Measurements from ENCODE around the gene PPP2R2D.
"Not testable (repeated sequence)": the region's sequence is repeated elsewhere in the genome, so short reads cannot be mapped to it uniquely, and the experiment has no call there.

PPP2R2D gene

DNA sequence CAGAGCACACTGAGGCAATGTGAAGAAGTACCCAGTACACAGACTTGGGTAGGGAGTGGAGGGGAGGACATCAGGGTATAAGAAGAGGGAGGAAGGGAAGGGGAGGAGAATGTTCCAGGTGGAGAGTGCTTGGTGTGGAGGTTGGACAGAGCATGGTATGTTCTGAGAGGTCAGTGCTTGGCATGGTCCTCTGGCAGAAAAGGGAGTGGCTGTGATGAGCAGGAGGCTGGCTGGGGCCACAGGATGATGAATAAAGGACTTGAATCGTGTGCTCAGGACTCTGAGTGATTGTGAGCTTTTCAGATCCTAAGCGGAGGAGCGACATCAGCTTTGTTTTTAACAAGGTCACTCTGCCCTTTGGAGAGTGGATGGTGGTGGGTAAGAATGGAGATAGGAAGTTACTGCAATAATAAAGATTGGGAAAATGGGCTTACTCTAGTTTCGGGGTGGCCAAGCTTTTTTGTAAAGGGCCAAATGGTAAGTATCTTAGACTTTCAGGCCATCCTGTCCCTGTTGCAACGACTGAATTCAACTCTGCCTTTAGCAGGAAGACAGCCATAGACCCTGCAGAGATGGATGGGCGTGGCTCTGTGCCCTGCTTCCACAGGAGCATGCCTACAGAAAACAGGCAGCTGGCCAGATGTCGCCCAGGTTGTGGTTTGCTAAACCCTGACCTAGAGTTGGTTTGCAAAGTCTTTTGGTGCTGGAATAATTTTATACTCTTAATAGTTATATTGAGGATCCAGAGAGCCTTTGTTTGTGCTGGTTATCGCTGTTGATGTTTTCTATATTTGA, 8.4 kb downstream of the PPP2R2D start:
- DNase-seq = no peak

DNA sequence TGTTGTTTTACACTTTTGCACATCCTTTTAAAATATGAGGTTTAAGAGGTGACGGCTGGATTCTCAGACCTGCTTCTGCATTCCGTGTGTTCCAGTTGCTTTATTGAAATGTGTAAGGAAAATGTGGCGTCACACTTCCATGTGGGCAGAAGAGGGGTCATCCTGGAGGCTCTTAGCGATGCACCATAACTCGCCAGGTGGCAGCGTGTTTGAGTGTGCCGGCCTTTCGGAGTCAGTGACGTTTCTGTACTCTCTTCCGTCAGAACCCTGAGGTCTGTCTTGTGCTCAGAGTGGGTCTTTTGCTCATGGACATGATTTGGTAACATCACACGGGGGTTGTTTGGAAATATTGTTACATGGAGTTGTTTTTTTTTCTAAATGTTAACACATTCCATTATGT, 9.1 kb downstream of the PPP2R2D start:
- DNase-seq = no peak

DNA sequence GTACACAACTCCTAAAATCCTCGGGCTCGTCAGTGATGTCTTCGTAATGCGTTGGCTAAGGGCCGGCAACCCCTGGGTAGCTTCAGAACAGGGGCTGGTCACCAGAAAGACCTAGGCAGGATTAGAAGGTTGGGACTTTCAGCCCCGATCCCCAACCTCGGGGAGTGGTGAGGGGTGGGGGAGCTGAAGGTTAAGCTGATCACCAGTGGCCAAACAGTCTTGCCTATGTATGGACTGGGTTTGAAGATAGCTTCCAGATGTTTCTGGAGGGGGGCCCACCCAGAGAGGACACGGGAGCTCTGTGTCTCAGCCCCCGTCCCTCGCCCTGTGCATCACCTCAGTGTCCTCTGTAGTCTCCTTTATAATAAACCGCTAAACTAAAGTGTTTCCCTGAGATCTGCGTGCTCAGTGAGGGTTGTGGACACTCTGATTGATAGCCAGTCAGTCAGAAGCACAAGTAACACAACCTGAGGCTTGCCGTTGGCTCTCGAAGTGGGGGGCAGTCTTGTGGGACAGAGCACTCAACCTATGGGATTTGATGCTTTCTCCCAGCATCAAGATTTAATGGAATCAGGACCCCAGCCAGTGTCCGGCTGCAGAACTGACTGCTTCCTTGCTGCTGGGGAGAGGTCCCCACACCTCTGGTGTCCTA, 10.0 kb downstream of the PPP2R2D start:
- no peak for DNase-seq

DNA sequence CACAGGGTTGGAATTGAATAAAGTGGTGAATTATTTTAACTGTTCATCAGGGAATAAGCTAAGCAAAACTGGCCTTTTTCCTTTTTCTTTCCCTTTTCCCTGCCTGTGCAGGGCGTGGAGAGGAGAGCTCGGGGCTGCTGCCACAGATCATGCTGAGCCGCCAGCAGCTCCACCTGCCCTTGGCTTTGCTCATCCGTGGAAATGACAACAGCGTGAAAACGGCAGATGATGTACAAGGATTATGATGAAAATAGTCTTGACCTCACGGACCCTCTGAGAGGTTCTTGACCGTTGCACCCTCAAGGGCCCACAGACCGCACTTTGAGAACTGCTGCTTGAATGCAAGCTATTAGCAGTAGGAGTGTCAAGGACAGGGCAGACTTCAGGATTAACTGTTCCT, 10.6 kb downstream of the PPP2R2D start:
- no peak for DNase-seq

DNA sequence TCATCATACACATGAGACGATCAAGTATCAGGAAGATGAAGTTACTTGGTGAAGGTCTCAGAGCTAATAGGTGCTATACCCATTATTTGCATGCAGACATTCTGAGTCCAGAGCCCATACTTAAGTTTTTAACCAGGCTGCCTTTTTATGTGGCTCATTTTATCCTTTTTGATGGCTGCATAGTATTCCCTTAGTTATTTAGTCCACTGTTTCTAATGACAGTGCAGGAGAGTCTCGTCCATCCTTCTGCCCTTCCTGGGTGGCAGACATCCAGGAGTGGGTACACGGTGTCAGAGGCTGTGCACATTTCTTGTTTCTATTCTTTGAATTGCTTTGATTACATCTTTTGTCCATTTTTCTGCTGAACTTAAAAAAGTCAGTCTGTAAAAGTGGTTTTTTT, 11.8 kb downstream of the PPP2R2D start:
- DNase-seq = no peak

DNA sequence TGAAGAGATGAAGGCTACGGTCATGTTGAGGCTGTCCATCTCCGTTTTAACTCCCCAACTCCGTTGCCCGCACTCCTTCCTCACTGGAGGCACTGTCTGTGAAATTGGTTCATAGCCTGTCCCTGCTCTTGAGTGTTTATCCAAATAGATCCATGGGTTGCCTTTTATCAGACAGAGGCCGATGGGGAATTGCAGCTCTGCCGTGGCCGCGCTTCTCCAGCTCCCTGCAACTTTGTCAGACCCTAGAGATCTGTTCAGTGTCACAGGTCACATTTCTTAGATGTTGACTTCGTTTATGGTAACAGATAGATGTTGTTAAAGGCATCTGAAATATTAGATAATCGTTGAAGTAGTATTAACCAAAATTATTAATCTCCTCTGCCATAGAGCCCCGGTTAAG, 14.7 kb downstream of the PPP2R2D start:
- no peak for DNase-seq

DNA sequence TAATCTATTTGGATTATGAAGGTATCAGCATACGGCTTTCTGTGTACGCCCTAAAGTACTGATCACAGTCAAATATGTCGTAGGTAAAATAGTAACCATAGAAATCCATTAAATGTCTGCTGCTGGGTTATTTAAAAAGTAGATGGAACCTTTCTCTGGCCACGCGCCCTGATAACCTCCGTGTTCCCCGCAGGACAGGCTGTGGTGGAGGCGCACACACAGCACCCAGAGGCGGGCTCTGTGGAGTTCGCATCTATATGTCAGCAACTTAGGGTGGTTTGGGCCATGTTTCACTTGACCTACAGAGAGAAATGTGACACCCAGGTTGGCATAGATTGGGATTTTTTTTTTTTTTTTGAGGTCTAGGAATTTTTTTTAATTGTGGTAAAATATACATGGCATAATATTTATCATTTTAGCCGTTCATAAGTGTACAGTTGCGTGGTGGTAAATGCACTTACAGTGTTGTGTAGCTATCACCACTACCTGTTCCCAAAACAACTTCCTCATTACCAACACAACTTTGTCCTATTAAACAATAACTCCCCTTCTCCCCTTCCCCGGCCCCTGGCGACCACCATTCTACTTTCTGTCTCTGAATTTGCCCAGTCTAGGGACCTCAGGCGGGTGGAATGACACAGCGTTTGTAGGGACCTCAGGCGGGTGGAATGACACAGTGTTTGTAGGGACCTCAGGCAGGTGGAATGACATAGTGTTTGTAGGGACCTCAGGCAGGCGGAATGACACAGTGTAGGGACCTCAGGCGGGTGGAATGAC, 15.4 kb downstream of the PPP2R2D start:
- no peak for DNase-seq

DNA sequence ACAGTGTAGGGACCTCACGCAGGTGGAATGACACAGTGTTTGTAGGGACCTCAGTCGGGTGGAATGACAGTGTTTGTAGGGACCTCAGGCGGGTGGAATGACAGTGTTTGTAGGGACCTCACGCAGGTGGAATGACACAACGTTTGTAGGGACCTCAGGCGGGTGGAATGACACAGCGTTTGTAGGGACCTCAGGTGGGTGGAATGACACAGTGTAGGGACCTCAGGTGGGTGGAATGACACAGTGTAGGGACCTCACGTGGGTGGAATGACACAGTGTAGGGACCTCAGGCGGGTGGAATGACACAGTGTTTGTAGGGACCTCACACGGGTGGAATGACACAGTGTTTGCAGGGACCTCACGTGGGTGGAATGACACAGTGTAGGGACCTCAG, 16.0 kb downstream of the PPP2R2D start:
- not testable (repeated sequence) for DNase-seq

DNA sequence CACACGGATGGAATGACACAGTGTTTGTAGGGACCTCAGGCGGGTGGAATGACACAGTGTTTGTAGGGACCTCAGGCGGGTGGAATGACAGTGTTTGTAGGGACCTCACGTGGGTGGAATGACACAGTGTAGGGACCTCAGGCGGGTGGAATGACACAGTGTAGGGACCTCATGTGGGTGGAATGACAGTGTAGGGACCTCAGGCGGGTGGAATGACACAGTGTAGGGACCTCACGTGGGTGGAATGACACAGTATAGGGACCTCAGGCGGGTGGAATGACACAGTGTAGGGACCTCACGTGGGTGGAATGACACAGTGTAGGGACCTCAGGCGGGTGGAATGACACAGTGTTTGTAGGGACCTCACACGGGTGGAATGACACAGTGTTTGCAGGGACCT, 16.7 kb downstream of the PPP2R2D start:
- DNase-seq = not testable (repeated sequence)

DNA sequence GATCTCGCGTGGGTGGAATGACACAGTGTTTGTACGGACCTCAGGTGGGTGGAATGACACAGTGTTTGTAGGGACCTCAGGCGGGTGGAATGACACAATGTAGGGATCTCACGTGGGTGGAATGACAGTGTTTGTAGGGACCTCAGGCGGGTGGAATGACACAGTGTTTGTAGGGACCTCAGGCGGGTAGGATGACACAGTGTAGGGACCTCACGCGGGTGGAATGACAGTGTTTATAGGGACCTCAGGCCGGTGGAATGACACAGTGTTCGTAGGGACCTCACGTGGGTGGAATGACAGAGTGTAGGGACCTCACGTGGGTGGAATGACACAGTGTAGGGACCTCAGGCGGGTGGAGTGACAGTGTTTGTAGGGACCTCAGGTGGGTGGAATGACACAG, 18.7 kb downstream of the PPP2R2D start:
- not testable (repeated sequence) for DNase-seq

DNA sequence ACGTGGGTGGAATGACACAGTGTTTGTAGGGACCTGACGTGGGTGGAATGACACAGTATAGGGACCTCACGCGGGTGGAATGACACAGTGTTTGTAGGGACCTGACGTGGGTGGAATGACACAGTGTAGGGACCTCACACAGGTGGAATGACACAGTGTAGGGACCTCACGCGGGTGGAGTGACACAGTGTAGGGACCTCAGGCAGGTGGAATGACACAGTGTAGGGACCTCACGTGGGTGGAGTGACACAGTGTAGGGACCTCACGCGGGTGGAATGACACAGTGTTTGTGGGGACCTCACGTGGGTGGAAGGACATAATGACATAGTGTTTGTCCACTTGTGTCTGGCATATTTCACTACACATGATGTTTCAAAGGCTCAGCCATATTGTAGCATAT, 19.3 kb downstream of the PPP2R2D start:
- DNase-seq = no peak

DNA sequence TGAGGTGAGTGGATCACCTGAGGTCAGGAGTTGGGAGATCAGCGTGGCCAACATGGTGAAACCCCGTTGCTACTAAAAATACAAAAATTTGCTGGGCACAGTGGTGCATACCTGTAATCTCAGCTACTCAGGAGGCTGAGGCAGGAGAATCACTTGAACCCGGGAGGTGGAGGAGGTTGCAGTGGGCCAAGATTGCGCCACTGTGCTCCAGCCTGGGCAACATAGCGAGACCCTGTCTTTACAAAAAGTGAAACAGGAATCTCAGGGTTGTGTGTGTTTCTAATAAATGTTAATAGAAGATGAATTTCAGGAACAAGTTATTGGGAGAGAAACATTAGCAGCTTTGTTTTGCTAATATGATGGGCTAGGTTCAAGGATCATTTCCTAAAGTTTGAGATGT, 19.9 kb downstream of the PPP2R2D start:
- no peak for DNase-seq

DNA sequence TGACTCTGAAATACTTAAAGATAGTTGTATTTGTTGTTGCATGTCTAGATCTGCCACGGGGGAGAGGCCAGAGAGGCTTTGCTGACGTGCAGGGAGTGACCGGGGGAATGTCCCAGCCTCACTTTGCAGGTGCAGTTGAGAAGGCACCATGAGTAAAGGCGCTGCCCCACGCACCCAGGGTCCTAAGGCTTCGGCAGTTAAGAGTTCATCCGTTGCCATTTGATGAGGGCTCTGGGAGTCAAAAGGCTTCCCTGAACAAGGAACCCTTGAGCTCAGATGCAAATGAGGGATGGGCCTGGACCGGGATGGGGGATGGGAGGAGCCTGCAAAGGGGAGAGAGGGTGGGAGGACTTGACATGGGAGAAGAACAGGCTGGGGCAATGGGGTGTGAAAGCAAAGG, 20.4 kb downstream of the PPP2R2D start:
- DNase-seq = no peak

DNA sequence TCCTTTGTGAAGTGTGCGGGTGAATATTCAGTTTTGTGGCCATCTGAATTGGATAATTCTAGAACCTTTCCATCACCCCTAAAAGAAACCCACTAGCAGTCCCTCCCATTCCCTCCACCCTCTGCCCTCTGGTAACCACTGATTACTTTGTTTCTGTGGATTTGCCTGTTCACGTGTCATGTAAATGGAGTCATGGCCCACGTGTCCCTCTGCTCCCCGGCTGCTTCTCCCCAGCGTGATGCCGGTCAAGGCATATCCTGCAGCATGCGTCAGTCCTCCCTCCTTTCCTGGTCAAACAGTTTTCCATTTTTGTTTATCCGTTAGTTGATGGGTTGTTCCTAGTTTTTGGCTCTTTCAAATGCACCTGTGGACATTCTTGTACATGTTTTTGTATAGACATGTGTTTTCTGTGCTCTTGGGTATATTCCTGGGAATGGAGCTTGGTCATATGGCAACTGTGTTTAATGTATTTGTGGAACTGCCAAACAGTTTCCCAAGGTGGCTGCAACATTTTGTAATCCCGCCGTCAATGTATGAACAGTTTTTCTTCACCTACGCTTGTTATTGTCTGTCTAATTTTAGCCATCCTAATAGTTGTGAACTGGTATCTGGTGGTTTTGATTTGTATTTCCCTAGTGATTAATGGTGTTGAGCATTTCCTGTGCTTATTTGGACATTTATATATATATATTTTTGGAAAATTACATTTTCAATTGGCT, 22.4 kb downstream of the PPP2R2D start:
- no peak for DNase-seq

DNA sequence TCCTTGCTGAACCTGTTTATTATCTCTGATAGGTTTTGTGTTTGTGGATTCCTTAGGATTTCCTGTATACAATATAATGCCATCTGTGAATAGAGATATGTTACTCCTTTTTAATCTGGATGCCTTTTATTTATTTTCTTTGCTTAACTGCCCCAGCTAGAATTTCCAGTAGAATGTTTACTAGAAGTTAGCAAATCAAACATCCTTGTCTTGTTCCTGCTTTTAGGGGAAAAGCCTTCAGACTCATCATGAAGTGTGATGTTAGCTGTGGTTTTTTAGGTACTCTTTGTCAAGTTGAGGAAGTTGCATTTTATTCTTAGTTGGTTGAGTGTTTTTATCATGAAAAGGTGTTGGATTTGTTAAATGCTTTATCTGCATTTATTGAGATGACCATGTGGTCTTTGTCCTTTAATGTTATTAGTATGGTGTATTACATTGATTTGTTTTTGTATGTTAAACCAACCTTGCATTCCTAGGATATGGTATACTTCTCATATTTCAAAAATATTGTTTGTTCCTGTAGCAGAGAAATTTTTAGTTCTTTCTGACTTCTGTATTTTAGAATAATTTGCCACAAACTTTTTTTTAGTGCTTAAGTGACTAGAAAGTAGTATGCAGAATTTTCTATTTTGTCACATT, 24.3 kb downstream of the PPP2R2D start:
- DNase-seq = no peak

DNA sequence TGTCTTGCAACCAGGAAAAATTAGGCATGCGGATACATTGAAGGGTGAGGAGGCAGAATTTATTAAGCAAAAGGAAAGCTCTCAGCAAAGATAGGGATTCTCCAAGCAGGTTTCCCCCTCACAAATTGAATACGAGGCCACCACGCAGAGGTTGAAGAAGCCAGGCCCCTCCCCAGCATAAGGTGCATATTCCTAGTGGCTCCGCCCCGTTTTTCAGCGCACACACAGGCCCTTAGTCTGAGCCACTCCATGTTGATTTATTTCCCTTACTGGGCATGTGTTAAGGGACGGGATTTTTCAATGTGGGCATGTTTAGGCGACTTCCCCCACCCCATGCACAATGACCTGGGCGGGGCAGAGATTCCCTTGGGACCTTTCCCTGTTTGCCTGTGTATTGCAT, 24.9 kb downstream of the PPP2R2D start:
- no peak for DNase-seq

DNA sequence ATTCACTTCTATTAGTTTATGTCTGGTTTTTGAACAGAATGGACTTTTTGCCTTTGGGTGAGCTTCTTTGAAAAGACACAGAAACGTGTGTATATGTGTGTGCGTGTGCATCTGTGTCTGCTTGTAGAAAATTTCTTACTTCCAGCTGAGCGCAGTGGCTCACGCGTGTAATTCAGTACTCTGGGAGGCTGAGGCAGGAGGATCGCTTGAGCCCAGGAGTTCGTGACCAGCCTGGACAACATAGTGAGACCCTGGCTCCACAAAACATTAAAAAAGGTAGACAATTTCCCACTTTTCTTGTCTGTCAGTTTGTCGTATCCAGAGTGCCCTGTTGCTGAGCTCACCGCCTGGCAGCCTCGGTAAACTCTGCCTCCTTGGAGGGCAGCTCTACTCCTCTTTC, 25.4 kb downstream of the PPP2R2D start:
- DNase-seq = no peak

DNA sequence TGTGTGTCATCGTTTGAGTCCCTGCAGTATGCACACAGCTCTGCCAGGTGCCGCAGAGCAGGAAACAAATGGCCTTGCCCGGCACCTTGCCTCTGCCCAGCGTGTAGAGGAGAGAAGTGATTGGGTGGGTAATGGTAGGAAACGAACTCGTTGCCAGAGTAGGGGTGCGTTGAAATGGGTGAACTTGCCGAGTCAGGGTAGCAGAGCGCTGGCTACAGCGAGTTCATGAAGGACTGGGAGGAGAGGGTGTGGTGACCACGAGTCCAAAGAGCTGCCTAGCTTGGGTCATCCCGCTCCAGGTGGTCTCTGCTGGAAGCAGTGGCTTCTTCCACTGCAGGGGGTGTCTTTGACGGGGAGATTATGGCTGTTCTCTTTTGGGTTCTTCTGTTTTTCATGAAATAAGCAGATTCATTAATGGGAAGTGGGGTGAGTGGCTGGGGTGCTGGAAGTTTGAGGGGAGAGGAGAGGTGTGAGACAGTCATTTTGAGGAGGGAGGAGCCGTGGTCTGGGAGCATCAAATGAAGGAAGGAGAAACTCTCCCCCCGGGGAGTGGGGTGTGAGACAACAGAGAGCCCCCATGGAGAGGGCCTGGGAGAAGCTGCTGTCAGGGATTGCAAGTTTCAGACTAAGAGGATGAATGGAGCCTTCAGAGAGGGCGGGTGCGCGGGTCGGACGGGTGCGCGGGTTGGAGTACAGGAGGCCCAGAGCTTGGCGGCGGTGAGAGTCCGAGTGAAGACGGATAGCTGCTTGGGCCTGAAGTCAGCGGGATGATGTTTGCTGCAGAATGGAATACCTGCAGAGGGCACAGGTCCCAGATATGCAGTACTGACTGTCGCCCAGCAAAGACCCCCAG, 26.2 kb downstream of the PPP2R2D start:
- no peak for DNase-seq

DNA sequence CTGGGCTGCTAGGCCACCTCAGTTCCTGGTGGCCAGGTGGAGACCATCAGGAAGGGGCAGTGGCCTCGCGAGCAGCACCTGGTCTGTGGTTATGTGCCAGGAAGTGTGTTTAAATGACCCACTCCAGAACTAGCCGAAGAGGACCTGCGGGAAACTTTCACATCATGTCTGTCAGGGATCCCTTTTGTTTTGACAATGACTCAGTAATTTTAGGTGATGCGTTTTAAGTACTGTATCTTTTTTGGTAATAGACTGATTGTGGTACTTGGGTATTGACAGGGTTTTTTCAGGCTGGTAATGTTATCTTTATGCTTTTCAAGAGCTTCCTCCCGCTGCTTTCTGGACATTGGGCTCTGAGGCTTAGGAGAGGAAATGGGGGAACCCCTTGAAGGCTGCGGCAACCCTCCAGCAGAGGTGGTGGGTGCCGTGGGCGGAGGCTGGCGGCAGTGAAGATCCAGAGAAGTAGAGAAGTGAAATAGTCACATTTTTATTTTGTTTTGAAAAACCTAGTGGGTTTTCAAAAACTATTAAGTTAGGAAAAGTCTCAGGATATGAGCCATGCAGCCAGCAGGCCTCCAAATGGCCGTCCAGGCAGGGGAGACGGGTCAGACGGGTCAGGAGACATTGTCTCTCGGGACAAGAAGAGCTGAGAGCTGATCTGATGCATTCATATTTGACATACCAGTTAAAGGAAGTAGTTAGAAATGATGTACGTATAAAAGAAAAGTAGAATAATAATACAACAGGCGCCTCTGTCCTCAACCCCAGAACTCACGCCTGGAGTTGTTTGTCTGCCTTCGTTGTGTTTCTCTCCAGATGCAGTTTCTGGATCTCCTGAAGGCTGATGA, 27.7 kb downstream of the PPP2R2D start:
- DNase-seq = no peak

DNA sequence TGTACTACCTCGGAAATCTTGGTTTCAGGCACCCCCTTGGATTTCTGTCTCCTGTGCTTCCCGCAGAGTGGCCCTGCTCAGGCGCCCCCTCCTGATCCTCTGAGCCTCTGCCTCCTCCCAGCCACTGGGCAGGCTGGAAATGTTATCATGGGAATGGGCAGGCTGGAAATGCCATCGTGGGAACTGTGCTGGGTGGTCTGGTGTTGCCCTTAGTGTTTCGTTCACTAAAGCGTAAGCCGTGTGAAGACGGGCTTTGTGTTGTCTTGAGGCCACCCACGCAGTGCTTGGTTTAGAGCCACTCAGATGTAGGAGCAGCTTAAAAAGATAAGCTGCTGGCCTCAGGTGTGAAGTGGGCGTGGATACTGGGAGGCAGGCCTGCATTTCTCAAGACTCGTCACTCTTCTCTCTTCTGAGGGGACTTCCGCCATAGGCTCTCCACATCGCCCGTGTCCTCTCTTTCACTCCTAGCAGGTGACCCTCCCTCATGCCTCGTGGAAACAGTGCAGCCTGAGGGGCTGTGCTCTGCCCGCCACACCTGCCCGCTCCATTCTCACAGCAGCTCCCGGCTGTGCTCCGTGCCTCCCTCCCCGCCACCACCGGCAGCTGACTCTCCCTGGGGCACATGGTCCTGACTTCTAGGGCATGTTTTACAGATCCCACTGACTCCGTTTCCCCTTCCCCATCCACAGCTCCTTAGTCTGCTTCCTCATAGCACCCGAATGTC, 28.5 kb downstream of the PPP2R2D start:
- DNase-seq = no peak
